Loucy (cell line): ENCODE data around the gene RAMACL.

Experiments
- H2AFZ ChIP-seq: fragments of 200-600 bp; sonication (generic); 2 replicates; pipeline ENCODE4 v1.6.0; 2016; ENCODE audit warnings: antibody characterized with exemption, mild to moderate bottlenecking, low read length, moderate library complexity
- H3F3A ChIP-seq: fragments of 200-600 bp; 2 replicates; pipeline ENCODE4 v1.6.0; 2016; ENCODE audit warnings: antibody characterized with exemption, low read depth, mild to moderate bottlenecking
- H3K27me3 ChIP-seq: fragments of 200-600 bp; sonication (generic); 2 replicates; pipeline ENCODE4 v1.6.1; 2014; ENCODE audit warnings: low read length, mild to moderate bottlenecking; ENCODE audit not compliant: insufficient read depth, poor library complexity, severe bottlenecking
- H3K36me3 ChIP-seq: fragments of 200-600 bp; sonication (generic); 2 replicates; pipeline ENCODE4 v1.6.1; 2016; ENCODE audit warnings: low read length; ENCODE audit not compliant: insufficient read depth
- H3K4me1 ChIP-seq: fragments of 200-600 bp; sonication (generic); 2 replicates; pipeline ENCODE4 v1.5.1; 2014; ENCODE audit warnings: low read length, mild to moderate bottlenecking; ENCODE audit not compliant: insufficient read depth, poor library complexity, severe bottlenecking
- H3K4me2 ChIP-seq: fragments of 200-600 bp; sonication (generic); 2 replicates; pipeline ENCODE4 v1.6.0; 2014; ENCODE audit warnings: antibody characterized with exemption, low read length, low read depth, mild to moderate bottlenecking; ENCODE audit not compliant: poor library complexity, severe bottlenecking
- H3K4me3 ChIP-seq: fragments of 200-600 bp; sonication (generic); 2 replicates; pipeline ENCODE4 v1.5.1; 2014; ENCODE audit warnings: low read length, mild to moderate bottlenecking, mixed read lengths; ENCODE audit not compliant: poor library complexity, severe bottlenecking
- H3K79me2 ChIP-seq: fragments of 200-600 bp; sonication (generic); 2 replicates; pipeline ENCODE4 v1.6.1; 2014; ENCODE audit warnings: low read length; ENCODE audit not compliant: insufficient read depth
- H3K9ac ChIP-seq: fragments of 200-600 bp; sonication (generic); 2 replicates; pipeline ENCODE4 v1.6.0; 2014; ENCODE audit warnings: mild to moderate bottlenecking, low read depth, low read length, moderate library complexity; ENCODE audit not compliant: poor library complexity, severe bottlenecking
- H3K9me2 ChIP-seq: fragments of 200-600 bp; sonication (generic); replicated peaks from 2 replicates; pipeline ENCODE4 v1.6.1; 2016; ENCODE audit warnings: low read depth, low read length, mixed read lengths
- H3K9me3 ChIP-seq: fragments of 200-600 bp; sonication (generic); 2 replicates; pipeline ENCODE4 v1.6.1; 2014; ENCODE audit warnings: mild to moderate bottlenecking, antibody characterized with exemption, low read length, low read depth; ENCODE audit not compliant: insufficient read depth
- H4K20me1 ChIP-seq: fragments of 200-600 bp; sonication (generic); 2 replicates; pipeline ENCODE4 v1.6.0; 2014; ENCODE audit warnings: antibody characterized with exemption, low read length, mild to moderate bottlenecking; ENCODE audit not compliant: insufficient read depth, poor library complexity, severe bottlenecking
- CTCF ChIP-seq: fragments of 200-600 bp; sonication (generic); conservative IDR thresholded peaks from 2 replicates; pipeline ENCODE4 v1.5.1; 2014; ENCODE audit warnings: mild to moderate bottlenecking, antibody characterized with exemption, low read length
- EZH2phosphoT487 ChIP-seq: fragments of 200-600 bp; IDR thresholded peaks from 2 replicates; pipeline ENCODE4 v1.6.1; 2018; ENCODE audit warnings: antibody characterized with exemption, mild to moderate bottlenecking, moderate library complexity, borderline replicate concordance

RAMACL gene

GRCh38 chr6:166559662-166560061 is 26.8 kb downstream of the RAMACL start:
- H2AFZ ChIP-seq = no peak overlapping the region
- no peaks in the 10 kb centered on the region for H3K36me3 ChIP-seq
- no peaks in the 10 kb centered on the region for H3K79me2 ChIP-seq
- no peaks in the 10 kb centered on the region for H4K20me1 ChIP-seq
- peaks cover 11% of the 10 kb centered on the region for H3K4me1 ChIP-seq
- H3K4me2 ChIP-seq = no peak overlapping the region
- no peak overlapping the region for H3K4me3 ChIP-seq
- no peaks in the 10 kb centered on the region for H3K27me3 ChIP-seq
- TF ChIP-seq EZH2phosphoT487 = no peak
- TF ChIP-seq CTCF = no peak
- no peaks in the 10 kb centered on the region for H3K9me3 ChIP-seq
- H3K9ac ChIP-seq = no peak overlapping the region
- H3K9me2 ChIP-seq = no peaks in the 10 kb centered on the region
- no peaks in the 10 kb centered on the region for H3F3A ChIP-seq

DNA sequence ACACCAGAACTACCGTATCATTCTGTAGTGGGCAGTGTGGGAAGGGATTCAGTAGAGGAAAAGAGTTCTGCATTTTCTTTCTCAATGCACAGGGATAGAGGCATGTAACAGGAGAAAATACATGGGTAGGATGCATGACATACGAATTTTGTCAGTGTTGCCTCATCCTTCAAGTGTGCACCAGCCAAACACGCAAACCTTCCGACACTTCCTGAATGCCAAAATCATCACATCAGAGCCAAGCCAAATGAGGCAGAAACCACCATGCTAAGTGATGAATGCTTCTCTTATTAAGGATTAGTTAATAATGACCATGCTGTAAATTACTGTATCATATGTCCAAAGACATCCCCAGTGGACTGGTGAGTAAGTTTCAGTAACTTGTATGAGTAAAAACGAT is 27.3 kb downstream of the RAMACL start:
- Histone ChIP-seq H3K4me1 (peaks cover 11% of the 10 kb centered on the region), H3K27me3 (no peaks in the 10 kb centered on the region), H3K9ac (no peak overlapping the region), H3K79me2 (no peaks in the 10 kb centered on the region), H3K4me3 (no peak overlapping the region), H3K9me3 (no peaks in the 10 kb centered on the region), H3K36me3 (no peaks in the 10 kb centered on the region), H3K9me2 (no peaks in the 10 kb centered on the region), H3K4me2 (no peak overlapping the region), H4K20me1 (no peaks in the 10 kb centered on the region), H2AFZ (no peak overlapping the region), H3F3A (no peaks in the 10 kb centered on the region)
- TF ChIP-seq EZH2phosphoT487 (no peak), CTCF (no peak)

GRCh38 chr6:166558156-166559005 is 28.1 kb downstream of the RAMACL start:
- Histone ChIP-seq H3K36me3 (no peaks in the 10 kb centered on the region), H3K9me3 (no peaks in the 10 kb centered on the region), H3K4me3 (no peak overlapping the region), H3F3A (no peaks in the 10 kb centered on the region), H3K9me2 (no peaks in the 10 kb centered on the region), H3K4me2 (no peak overlapping the region), H3K27me3 (no peaks in the 10 kb centered on the region), H2AFZ (no peak overlapping the region), H3K79me2 (no peaks in the 10 kb centered on the region), H4K20me1 (no peaks in the 10 kb centered on the region), H3K4me1 (peaks cover 11% of the 10 kb centered on the region), H3K9ac (no peak overlapping the region)
- TF ChIP-seq EZH2phosphoT487 (no peak), CTCF (no peak)
